Measurements from ENCODE around the gene CPLX1. TPM values are rescaled to one million over a fixed set of nuclear protein-coding genes. Genes with fewer than 3 reads are reported as not detected.

The CPLX1 gene
- total RNA-seq, 1 donor from 2014 or later: 1.1 TPM

- Histone ChIP-seq H3K36me3 (peaks cover 77 to 90% of the 10 kb centered on the region in 2 donors), H3K27ac (no peak overlapping the region), H3K9me3 (peaks cover 7 to 9% of the 10 kb centered on the region in 2 donors), H3K4me1 (no peaks in the 10 kb centered on the region), H3K4me3 (no peak overlapping the region), H3K27me3 (no peaks in the 10 kb centered on the region)
- intact Hi-C loops (cut with DNase I): no loop called here
- DNase-seq (ENCODE audit: low spot score in 2 of 2): no peak
- no peak for TF ChIP-seq CTCF (IDR thresholded peaks at IDR 0.05)
These were observed 90.3 kb downstream of the CPLX1 start for GRCh38 chr4:735583-735982.

Other genes with a start within 250 kb of the CPLX1 start
- gene TMEM271, start 249.8 kb downstream of the CPLX1 start, total RNA-seq: not detected
- gene PDE6B, start 200.6 kb downstream of the CPLX1 start, total RNA-seq: not detected
- gene ATP5ME, start 151.9 kb downstream of the CPLX1 start, total RNA-seq: not detected
- gene MYL5, start 151.6 kb downstream of the CPLX1 start, total RNA-seq: 1.1 TPM
- 17.7 TPM for gene SLC49A3, start 137.0 kb downstream of the CPLX1 start, total RNA-seq
- 124 TPM for gene PCGF3, start 120.3 kb downstream of the CPLX1 start, total RNA-seq
- gene GAK, start 106.2 kb upstream of the CPLX1 start, total RNA-seq: 87.3 TPM
- 41.2 TPM for gene TMEM175, start 106.3 kb upstream of the CPLX1 start, total RNA-seq
- 20.1 TPM for gene DGKQ, start 147.4 kb upstream of the CPLX1 start, total RNA-seq
- 118 TPM for gene IDUA, start 160.9 kb upstream of the CPLX1 start, total RNA-seq
- not detected for gene SLC26A1, start 167.3 kb upstream of the CPLX1 start, total RNA-seq
- 79.1 TPM for gene FGFRL1, start 185.5 kb upstream of the CPLX1 start, total RNA-seq